NCI-H526 (cell line): ENCODE results near the gene PDGFRB.

Experiments
- DNase-seq, 2 experiments: peaks; one replicate each; lab custom pipeline; 2025; lab: John Stamatoyannopoulos, UW

The PDGFRB gene

DNA sequence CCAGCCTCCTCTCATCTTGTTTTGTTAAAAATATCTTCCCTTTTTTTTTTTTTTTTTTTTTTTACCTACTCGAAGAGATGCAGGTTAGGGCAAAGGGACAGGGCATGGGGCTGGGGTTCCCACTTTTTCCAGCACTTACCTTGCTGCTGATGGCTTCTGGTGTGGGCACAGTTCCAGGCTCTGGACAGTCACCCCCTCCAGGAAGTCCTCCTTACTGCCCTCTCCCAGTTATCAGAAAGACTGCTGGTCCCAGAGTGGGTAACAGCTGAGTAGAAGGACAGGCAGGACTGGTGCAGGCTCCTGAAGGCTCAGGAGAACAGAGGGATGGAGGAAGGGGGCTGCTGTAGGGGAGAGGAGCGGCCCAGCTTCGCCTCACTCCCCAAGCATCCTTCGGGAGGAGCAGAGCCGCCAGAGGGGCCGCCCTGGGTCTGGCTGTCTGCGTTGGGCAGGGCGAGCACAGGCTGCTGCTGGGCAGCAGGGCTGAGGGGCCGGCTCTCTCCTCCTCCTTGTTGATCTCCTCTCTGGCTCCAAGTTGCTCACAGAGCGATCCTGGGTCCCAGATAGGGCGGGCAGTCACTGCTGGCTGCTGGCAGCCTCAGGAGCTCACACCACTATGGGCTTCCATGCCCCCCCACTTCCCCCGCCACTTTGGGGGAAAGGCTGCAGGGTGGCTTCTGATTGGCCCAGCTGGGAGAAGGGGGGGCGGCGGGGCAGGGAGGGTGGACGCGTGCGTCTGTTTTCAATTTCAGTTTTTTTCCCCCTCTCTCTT, at the start of gene PDGFRB:
TSS of gene PDGFRB (minus strand) at position 588 of the 769 bp plus-strand sequence. CDS start 18,798 bp downstream, outside the sequence.
- DNase-seq, result peak in 1 of 2 experiments; percentile 7

GRCh38 chr5:150204590-150204960, 48.9 kb upstream of the PDGFRB start:
- no peak for DNase-seq

- DNase-seq, result no peak
Measured at GRCh38 chr5:150203832-150204589, 48.4 kb upstream of the PDGFRB start.

DNA sequence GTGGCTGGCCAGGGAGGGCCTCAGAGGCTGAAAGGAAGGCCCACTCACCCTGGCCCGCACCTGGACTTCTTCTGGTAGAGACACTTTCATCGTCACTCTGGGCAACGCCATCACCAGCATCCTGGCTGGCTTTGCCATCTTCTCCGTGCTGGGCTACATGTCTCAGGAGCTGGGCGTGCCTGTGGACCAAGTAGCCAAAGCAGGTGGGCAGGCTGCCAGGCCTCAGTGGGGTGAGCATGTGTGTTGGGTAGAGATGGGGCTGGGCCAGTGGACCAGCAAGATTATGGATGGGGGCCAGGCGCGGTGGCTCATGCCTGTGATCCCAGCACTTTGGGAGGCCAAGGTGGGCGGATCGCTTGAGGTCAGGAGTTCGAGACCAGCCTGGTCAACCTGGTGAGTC, 46.9 kb upstream of the PDGFRB start:
- no peak for DNase-seq

- no peak for DNase-seq
Measured at GRCh38 chr5:150197476-150197875, 41.8 kb upstream of the PDGFRB start.

GRCh38 chr5:150196986-150197385, 41.3 kb upstream of the PDGFRB start:
- DNase-seq, result no peak

- no peak for DNase-seq
Measured at GRCh38 chr5:150196514-150196913, 40.9 kb upstream of the PDGFRB start.

- no peak for DNase-seq
Measured at GRCh38 chr5:150195736-150196485, 40.3 kb upstream of the PDGFRB start.

DNA sequence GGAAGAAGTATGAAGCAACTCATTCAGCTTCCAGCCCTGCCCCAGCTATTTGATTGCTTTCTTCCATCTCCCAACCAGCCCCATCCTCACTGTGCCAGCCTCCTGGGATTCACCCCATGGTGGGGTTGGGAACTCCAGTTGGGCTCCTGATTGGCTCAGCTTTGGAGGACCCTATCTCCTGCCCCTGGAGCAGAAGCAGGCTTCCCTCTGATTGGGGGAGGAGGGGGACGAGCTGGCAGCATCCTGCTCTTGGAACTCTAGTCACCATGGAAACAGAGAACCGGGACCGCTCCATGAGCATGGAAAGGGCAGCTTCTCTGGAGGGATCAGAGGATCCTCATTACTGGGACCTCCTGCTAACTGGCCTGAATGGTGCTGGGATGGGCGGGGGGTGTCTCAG, 36.8 kb upstream of the PDGFRB start:
- no peak for DNase-seq

GRCh38 chr5:150190987-150191386, 35.3 kb upstream of the PDGFRB start:
- DNase-seq, result no peak

DNA sequence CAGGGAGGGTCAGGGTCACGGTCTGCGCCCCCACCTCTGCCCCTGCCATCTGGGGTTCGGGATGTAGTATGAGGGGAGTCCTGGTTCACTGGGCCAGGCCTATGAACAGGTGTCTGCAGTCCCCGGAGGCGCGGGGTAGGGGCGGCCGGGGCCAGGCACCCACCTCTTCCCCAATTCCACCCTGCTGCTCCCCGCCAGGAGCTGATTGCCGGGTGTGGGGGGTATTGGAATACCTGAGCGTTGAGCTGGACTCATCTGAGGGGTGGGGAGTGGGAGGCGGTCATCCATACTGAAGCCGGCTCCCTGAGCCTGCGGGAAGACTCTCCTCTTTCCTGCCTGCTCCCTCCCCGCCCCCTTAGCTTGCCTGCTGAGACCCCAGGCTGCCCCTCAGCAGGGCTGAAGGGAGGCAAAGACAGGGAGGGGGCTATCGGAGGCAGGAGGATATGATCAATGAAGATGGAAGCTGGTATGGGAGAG, 34.9 kb upstream of the PDGFRB start:
- DNase-seq, result no peak

DNA sequence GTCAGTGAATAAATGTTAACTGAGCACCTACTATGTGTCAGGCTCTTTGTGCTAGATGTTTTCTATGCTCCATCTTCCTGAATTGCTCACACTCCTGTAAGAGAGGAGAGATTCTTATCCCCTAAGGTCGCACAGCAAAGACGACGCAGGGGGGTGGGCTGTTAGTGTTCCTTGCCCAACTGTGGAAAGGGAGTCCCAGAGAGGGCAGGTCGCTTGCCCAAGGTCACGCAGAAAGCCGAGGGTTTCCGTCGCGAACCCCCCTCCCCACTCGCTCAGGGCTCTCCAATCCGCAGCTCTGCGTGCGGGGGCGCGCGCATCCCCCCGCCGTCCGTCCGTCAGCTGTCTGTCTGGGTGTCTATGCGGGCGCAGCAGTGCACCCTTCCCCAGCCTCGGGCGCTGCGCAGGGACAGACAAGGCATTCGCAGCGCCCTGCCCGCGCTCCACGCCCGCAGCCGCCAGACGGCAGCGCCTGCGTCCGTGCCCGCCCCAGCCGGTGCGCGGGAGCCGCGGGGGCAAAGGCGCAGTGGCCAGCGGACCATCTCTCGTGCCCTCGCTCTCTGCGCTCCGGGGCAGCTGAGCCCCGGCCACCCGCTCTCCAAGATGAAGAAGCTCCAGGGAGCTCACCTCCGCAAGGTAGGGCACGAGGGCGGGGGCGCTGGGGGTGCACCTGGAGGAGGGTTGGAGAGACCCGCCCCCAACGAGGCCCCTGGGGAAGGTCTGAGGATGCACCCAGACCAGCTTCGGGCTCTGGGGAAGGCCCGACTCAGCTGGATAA, 34.3 kb upstream of the PDGFRB start, which contains the start of gene SLC6A7:
TSS of gene SLC6A7 (plus strand) at position 335 of the 775 bp plus-strand sequence. CDS start at position 601, 266 bp downstream.
- peak in 1 of 2 experiments; percentile 5 for DNase-seq

DNA sequence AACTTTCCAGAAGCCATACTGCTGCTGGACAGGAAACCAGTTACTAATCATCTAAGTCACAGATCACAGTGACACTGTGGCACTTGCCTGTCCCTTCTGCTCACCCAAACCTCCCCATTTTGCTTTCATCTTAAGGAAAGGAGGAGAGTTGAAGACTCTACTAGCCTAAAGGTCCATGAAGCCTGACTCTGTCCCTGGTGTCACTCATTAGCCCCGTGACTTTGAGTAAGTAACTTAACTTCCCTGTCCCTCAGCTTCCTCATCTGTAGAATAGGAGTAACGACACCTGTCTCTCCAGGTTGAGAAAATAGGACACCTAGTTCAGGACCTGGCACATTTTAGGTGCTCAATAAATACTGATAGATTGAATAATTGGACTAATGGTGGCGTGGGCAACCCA, 33.7 kb upstream of the PDGFRB start:
- DNase-seq, result no peak

GRCh38 chr5:150188146-150188842, 32.6 kb upstream of the PDGFRB start:
- no peak for DNase-seq

DNA sequence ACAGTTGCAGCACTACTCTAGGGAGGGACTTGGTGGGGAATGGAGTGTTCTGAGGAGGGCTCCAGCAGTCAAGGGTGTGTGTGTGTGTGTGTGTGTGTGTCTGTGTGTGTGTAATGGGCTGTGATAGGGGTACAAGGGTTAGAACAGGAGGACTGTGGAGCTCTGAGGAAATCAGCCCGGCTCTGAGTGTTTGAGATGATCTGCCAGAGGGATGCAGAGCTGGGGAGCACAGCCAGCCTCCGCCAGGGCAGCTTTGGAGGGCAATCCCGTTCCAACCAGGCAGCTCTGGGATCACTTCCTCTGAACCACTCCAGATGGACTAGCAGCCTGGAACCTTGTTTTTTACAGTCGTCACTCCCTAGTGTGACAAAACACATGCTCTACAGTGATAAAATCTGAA, 31.3 kb upstream of the PDGFRB start:
- no peak for DNase-seq

DNA sequence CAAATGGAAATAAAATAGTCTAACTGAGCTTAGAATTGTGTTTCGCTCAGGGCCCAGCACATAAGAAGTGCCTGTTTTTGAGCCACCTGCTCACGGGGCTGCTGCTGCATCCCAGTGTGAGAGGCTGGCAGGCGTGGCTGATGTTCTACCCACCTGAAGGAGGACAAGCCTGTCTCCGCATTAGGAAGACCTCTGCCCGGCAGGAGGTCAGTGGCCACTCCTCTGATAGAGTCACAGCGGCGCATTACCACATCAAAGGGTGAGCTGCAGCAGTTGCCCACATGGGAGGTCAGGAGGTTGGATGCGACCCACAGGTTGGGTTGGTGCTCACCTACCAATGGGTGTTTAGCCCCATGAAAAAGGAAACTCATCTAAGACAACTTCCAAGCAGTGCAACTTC, 30.5 kb upstream of the PDGFRB start:
- no peak for DNase-seq

- no peak for DNase-seq
Measured at GRCh38 chr5:150184990-150185912, 29.6 kb upstream of the PDGFRB start.

GRCh38 chr5:150184006-150184405, 28.4 kb upstream of the PDGFRB start:
- no peak for DNase-seq

DNA sequence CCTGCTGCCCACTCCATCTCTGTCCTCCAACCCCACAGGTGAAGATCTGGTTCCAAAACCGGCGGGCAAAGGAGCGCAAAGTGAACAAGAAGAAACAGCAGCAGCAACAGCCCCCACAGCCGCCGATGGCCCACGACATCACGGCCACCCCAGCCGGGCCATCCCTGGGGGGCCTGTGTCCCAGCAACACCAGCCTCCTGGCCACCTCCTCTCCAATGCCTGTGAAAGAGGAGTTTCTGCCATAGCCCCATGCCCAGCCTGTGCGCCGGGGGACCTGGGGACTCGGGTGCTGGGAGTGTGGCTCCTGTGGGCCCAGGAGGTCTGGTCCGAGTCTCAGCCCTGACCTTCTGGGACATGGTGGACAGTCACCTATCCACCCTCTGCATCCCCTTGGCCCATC, 27.8 kb upstream of the PDGFRB start:
- DNase-seq, result no peak

GRCh38 chr5:150182774-150183173, 27.1 kb upstream of the PDGFRB start:
- DNase-seq, result no peak
